Measurements from ENCODE around the gene PTGFRN.

Gene PTGFRN

DNA sequence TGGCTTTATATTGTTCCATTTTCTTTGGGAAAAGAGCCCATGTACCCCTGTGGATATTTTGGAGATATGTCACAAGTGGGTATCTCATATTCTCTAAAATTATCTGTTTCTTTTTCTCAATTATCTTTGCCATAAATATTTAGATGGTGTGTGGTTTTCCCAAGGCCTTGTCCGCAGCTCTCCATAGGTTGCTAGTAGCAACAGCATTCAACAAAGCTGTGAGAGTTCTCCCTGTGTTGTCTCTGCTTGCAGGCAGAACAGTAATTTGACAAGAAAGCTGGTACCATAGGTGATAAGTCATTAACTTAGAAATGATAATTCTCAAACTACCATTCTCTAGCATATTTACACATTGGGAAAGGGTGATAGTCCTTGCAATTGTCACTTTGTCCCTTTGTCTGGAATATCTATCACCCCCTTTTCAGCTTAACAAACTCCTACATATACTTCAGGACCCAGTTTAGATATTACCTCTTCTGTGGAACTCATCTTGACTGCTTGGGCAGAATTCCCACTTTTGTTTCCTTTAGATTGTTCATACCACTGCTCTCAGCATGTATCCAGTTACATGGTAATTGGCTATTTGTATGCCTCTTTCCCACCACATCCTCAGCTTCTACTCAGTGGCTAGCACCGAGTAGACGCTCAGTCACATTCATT is 100.7 kb downstream of the PTGFRN start:
- TF ChIP-seq, protein P1, sequence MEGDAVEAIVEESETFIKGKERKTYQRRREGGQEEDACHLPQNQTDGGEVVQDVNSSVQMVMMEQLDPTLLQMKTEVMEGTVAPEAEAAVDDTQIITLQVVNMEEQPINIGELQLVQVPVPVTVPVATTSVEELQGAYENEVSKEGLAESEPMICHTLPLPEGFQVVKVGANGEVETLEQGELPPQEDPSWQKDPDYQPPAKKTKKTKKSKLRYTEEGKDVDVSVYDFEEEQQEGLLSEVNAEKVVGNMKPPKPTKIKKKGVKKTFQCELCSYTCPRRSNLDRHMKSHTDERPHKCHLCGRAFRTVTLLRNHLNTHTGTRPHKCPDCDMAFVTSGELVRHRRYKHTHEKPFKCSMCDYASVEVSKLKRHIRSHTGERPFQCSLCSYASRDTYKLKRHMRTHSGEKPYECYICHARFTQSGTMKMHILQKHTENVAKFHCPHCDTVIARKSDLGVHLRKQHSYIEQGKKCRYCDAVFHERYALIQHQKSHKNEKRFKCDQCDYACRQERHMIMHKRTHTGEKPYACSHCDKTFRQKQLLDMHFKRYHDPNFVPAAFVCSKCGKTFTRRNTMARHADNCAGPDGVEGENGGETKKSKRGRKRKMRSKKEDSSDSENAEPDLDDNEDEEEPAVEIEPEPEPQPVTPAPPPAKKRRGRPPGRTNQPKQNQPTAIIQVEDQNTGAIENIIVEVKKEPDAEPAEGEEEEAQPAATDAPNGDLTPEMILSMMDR (IDR thresholded peaks at IDR 0.05; ENCODE audit: low read depth, low read length, missing control alignments): no peak
- in situ Hi-C loops (cut with HindIII; ENCODE audit: low sequenced_read_pairs): no loop called here
- no peak overlapping the region for H3K4me3 ChIP-seq (ENCODE audit: low read depth, low read length)
- DNase-seq (ENCODE audit: low read depth): no peak

DNA sequence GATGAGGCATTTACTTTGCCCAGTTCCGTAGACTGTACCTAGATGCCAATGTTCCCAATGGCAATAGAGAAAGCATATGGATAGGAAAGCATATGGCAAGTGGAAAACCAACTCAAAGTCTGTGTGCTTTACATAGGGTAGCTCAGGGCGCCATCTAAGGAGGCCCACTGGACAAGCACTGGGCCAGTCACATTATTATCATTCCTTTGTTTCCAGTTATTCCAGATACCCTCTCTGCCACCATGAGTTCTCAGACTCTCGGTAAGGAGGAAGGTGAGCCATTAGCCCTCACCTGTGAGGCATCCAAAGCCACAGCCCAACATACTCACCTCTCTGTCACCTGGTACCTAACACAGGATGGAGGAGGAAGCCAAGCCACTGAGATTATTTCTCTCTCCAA is 101.6 kb downstream of the PTGFRN start:
- in situ Hi-C loops (cut with HindIII; ENCODE audit: low sequenced_read_pairs): no loop called here
- no peak overlapping the region for H3K4me3 ChIP-seq (ENCODE audit: low read depth, low read length)
- TF ChIP-seq, protein P1 (IDR thresholded peaks at IDR 0.05; ENCODE audit: low read depth, low read length, missing control alignments): no peak
- DNase-seq (ENCODE audit: low read depth): no peak

DNA sequence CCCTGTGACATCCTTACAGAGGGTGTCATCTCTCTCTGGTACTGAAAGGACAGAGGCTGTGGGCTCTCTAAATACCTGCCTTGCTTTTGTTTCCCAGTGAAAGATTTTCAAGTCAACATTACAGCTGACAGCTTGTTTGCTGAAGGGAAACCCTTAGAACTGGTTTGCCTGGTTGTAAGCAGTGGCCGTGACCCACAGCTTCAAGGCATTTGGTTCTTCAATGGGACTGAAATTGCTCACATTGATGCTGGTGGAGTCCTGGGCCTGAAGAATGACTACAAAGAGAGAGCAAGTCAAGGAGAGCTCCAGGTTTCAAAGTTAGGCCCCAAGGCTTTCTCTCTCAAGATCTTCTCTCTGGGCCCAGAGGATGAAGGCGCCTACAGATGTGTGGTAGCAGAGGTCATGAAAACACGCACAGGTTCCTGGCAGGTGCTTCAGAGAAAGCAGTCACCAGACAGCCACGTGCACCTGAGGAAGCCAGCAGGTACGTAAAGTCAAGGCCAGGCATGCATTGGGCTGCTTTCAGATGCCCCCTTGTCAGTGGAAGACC is 103.7 kb downstream of the PTGFRN start:
- no peak overlapping the region for H3K4me3 ChIP-seq (ENCODE audit: low read depth, low read length)
- in situ Hi-C loops (cut with HindIII; ENCODE audit: low sequenced_read_pairs): no loop called here

DNA sequence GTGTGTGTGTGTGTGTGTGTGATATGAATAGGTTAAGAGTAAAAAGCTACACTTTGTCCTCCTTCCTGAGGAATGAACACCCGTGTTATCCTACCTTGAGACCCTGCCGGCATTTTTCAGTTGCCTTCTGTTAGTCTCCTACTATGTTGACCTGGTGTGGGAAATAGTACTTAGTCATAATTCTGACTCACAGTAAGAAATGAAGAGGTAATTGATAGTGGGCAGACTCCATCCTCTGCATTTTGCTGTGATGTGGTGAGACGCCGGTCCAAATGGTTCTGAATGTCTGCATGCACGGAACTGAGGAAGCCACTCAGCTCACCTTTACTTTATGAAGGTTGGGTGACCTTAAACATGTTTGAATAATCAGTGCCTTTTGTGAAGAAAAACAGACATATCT is 104.5 kb downstream of the PTGFRN start:
- in situ Hi-C loops (cut with HindIII; ENCODE audit: low sequenced_read_pairs): no loop called here
- DNase-seq (ENCODE audit: low read depth): no peak
- TF ChIP-seq, protein P1 (IDR thresholded peaks at IDR 0.05; ENCODE audit: low read depth, low read length, missing control alignments): no peak
- no peak overlapping the region for H3K4me3 ChIP-seq (ENCODE audit: low read depth, low read length)

More for the DNA sequence above, 103.7 kb downstream of the PTGFRN start:
- TF ChIP-seq, protein P1 (IDR thresholded peaks at IDR 0.05; ENCODE audit: low read depth, low read length, missing control alignments): no peak
- DNase-seq (ENCODE audit: low read depth): no peak

DNA sequence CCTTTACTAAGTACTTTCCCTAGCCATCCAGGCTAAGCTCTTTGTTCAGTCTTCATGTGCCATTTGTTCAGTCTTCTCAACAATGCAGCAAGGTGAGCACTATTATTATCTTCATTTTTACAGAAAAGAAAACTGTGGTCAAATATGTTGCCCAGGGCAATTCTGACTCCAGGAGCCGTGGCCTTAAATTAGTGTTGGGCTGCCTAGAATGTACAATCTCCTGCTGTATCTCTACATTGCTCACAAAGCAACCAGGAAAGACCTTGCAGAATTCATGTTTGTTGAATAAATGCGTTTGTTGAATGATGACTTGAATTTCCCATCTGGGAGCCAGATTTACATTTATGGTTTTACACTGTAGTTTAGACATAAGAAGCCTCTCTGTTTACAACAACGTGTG is 106.0 kb downstream of the PTGFRN start:
- TF ChIP-seq, protein P1 (IDR thresholded peaks at IDR 0.05; ENCODE audit: low read depth, low read length, missing control alignments): no peak
- DNase-seq (ENCODE audit: low read depth): no peak
- in situ Hi-C loops (cut with HindIII; ENCODE audit: low sequenced_read_pairs): no loop called here
- no peak overlapping the region for H3K4me3 ChIP-seq (ENCODE audit: low read depth, low read length)

DNA sequence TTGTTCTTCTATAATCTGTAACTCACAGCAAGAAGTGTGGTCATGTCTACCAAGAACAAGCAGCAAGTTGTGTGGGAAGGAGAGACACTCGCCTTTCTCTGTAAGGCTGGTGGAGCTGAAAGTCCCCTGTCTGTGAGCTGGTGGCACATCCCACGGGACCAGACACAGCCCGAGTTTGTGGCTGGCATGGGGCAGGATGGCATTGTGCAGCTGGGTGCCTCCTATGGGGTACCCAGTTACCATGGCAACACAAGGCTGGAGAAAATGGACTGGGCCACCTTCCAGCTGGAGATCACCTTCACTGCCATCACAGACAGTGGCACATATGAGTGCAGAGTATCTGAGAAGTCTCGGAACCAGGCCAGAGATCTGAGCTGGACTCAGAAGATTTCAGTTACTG is 107.3 kb downstream of the PTGFRN start:
- in situ Hi-C loops (cut with HindIII; ENCODE audit: low sequenced_read_pairs): no loop called here
- TF ChIP-seq, protein P1 (IDR thresholded peaks at IDR 0.05; ENCODE audit: low read depth, low read length, missing control alignments): no peak
- H3K4me3 ChIP-seq (ENCODE audit: low read depth, low read length): no peak overlapping the region
- no peak for DNase-seq (ENCODE audit: low read depth)

All from astrocyte of the cerebellum (primary cell).